CD4-positive, alpha-beta memory T cell (primary cell): ENCODE results near the gene RASGRP2. TPM values are rescaled to one million over a fixed set of nuclear protein-coding genes. Genes with fewer than 3 reads are reported as not detected.

Experiments
- CTCF ChIA-PET: fragments of 350-600 bp; sonication (Branson Sonifier 250); formaldehyde crosslinking; loops from one replicate; lab custom pipeline; 2021; ENCODE audit warnings: inconsistent platforms; ENCODE audit not compliant: partially characterized antibody; lab: Charles Lee
- POLR2A ChIA-PET: fragments of 350-600 bp; sonication (Branson Sonifier 250); formaldehyde crosslinking; loops from one replicate; lab custom pipeline; 2021; ENCODE audit not compliant: partially characterized antibody; lab: Charles Lee
- DNase-seq, 5 donors: peaks; one replicate each; pipeline versions ENCODE4 v3.0.0 to v3.0.0-alpha.2; 2020 to 2022; ENCODE audit warnings: mixed read lengths in 1 of 5
- H3K27ac ChIP-seq: one replicate; pipeline ENCODE4 v1.7.0; 2013; ENCODE audit warnings: low read depth, low read length
- H3K27me3 ChIP-seq: 2 replicates; pipeline ENCODE4 v1.7.0; 2013; ENCODE audit warnings: mild to moderate bottlenecking, low read length, moderate library complexity; ENCODE audit not compliant: insufficient read depth
- H3K36me3 ChIP-seq: 2 replicates; pipeline ENCODE4 v1.7.0; 2013; ENCODE audit warnings: mild to moderate bottlenecking, low read length, moderate library complexity; ENCODE audit not compliant: insufficient read depth
- H3K4me1 ChIP-seq: 2 replicates; pipeline ENCODE4 v1.7.0; 2013; ENCODE audit warnings: mild to moderate bottlenecking, low read length, moderate library complexity; ENCODE audit not compliant: insufficient read depth
- H3K4me3 ChIP-seq, 2 donors: one replicate each; pipeline ENCODE4 v1.7.0; 2013; ENCODE audit warnings: low read length in 2 of 2, mild to moderate bottlenecking in 1 of 2
- H3K9me3 ChIP-seq, 2 donors: one replicate each; pipeline ENCODE4 v1.7.0; 2013; ENCODE audit warnings: low read length in 2 of 2, control low read depth in 1 of 2; ENCODE audit not compliant: control insufficient read depth in 1 of 2
- H3K27ac Mint-ChIP-seq, 7 donors: one replicate each; pipeline ENCODE4 v1.8.0; 2020 to 2021; ENCODE audit warnings: mixed read lengths in 7 of 7, mild to moderate bottlenecking in 6 of 7, inconsistent platforms in 3 of 7, moderate library complexity in 3 of 7
- H3K27me3 Mint-ChIP-seq, 2 donors: one replicate each; pipeline ENCODE4 v1.8.0; 2020 to 2021; ENCODE audit warnings: mixed read lengths in 2 of 2
- H3K36me3 Mint-ChIP-seq, 2 donors: one replicate each; pipeline ENCODE4 v1.8.0; 2020 to 2021; ENCODE audit warnings: mixed read lengths in 2 of 2, inconsistent platforms in 1 of 2, mild to moderate bottlenecking in 1 of 2
- H3K4me1 Mint-ChIP-seq, 4 donors: one replicate each; pipeline ENCODE4 v1.8.0; 2020 to 2021; ENCODE audit warnings: mixed read lengths in 4 of 4, mild to moderate bottlenecking in 1 of 4
- H3K4me3 Mint-ChIP-seq, 8 donors: one replicate each; pipeline ENCODE4 v1.8.0; 2020 to 2021; ENCODE audit warnings: mixed read lengths in 8 of 8, mild to moderate bottlenecking in 7 of 8, moderate library complexity in 6 of 8, inconsistent platforms in 3 of 8
- H3K9me3 Mint-ChIP-seq, 8 donors: one replicate each; pipeline ENCODE4 v1.8.0; 2020 to 2021; ENCODE audit warnings: mixed read lengths in 8 of 8, mild to moderate bottlenecking in 5 of 8, inconsistent platforms in 3 of 8, moderate library complexity in 1 of 8
- intact Hi-C: fragments of 100-400 bp; cut with micrococcal nuclease; formaldehyde crosslinking; loops from one replicate; pipeline ENCODE4 v1.15.1; 2023
- polyA plus RNA-seq, 2 donors: library from polyadenylated mRNA; unstranded; fragments of 300-500 nt; fragmentation: Illumina TruSeq; gene quantifications; one replicate each; pipeline ENCODE4 v1.2.3, GENCODE V29; 2021
- total RNA-seq, 2 experiments: library from RNA; stranded (reverse); gene quantifications; one replicate each; pipeline ENCODE4 v1.2.3, GENCODE V29; 2021

RASGRP2 gene
- total and polyA plus RNA-seq, 4 experiments from 2014 or later, result 177 to 463 (median 324) TPM

- Mint-ChIP-seq H3K27ac (peak overlapping the region in 1 of 7 donors; percentile 30), H3K36me3 (peaks cover 21 to 34% of the 10 kb centered on the region in 2 donors), H3K9me3 (no peaks in the 10 kb centered on the region), H3K4me1 (peaks cover 11 to 24% (median 16%) of the 10 kb centered on the region in 4 donors), H3K4me3 (no peak overlapping the region), H3K27me3 (peaks cover 5% of the 10 kb centered on the region in 2 donors)
- POLR2A ChIA-PET, result interaction anchor here (1.2 to 4.8 kb wide), 2 partner anchors 16 to 53 kb away, joined by 4 to 20 read pairs; partner anchors contain the start of gene SF1
- Histone ChIP-seq H3K9me3 (no peaks in the 10 kb centered on the region), H3K27ac (no peak overlapping the region), H3K4me1 (peaks cover 8% of the 10 kb centered on the region), H3K4me3 (no peak overlapping the region), H3K36me3 (peaks cover 31% of the 10 kb centered on the region), H3K27me3 (peaks cover 11% of the 10 kb centered on the region)
- CTCF ChIA-PET, result interaction anchor here (2.6 kb wide), 1 partner anchor 37 kb away, joined by 10 read pairs; no protein-coding TSS in a partner anchor
- DNase-seq, result no peak
- intact Hi-C loops, result no loop called here
These were observed 17.7 kb downstream of the RASGRP2 start for GRCh38 chr11:64726211-64726641.

GRCh38 chr11:64724863-64725532 lies 18.9 kb downstream of the RASGRP2 start:
- Mint-ChIP-seq H3K36me3 (peaks cover 16 to 26% of the 10 kb centered on the region in 2 donors), H3K9me3 (no peaks in the 10 kb centered on the region), H3K4me1 (peaks cover 11 to 30% (median 15%) of the 10 kb centered on the region in 4 donors), H3K27me3 (peaks cover 11 to 12% of the 10 kb centered on the region in 2 donors), H3K27ac (peak overlapping the region; percentile 41 to 95 (median 70)), H3K4me3 (peak overlapping the region in 4 of 8 donors; percentile 21 to 61 (median 46))
- Histone ChIP-seq H3K4me3 (no peak overlapping the region), H3K27ac (no peak overlapping the region), H3K27me3 (peaks cover 11% of the 10 kb centered on the region), H3K36me3 (peaks cover 20% of the 10 kb centered on the region), H3K4me1 (peaks cover 8% of the 10 kb centered on the region), H3K9me3 (no peaks in the 10 kb centered on the region)
- DNase-seq, result no peak
- POLR2A ChIA-PET, result interaction anchor here (0.6 to 4.8 kb wide), 4 partner anchors 17 to 599 kb away, joined by 4 to 20 read pairs (median 6); partner anchors contain the start of genes RASGRP2 and SF1
- CTCF ChIA-PET, result interaction anchor here (2.6 kb wide), 1 partner anchor 36 kb away, joined by 10 read pairs; no protein-coding TSS in a partner anchor
- intact Hi-C loops, result no loop called here

- DNase-seq, result no peak
- H3K4me1 ChIP-seq, result peaks cover 8% of the 10 kb centered on the region
- peaks cover 11% of the 10 kb centered on the region for H3K27me3 ChIP-seq
- intact Hi-C loops, result loop anchor here (1.0 kb wide), 3 partner anchors 19 to 171 kb away; no protein-coding TSS in a partner anchor
- POLR2A ChIA-PET, result interaction anchor here (0.6 to 4.8 kb wide), 5 partner anchors 18 to 1995 kb away, joined by 3 to 20 read pairs (median 5); partner anchors contain the start of gene RASGRP2
- H3K9me3 ChIP-seq, result no peaks in the 10 kb centered on the region
- H3K4me3 ChIP-seq, result no peak overlapping the region
- Mint-ChIP-seq H3K4me1 (peaks cover 11 to 30% (median 15%) of the 10 kb centered on the region in 4 donors), H3K27me3 (peaks cover 11 to 18% of the 10 kb centered on the region in 2 donors), H3K27ac (peak overlapping the region in 6 of 7 donors; percentile 63 to 95 (median 78)), H3K36me3 (peaks cover 12 to 22% of the 10 kb centered on the region in 2 donors), H3K9me3 (no peaks in the 10 kb centered on the region), H3K4me3 (peak overlapping the region in 7 of 8 donors; percentile 25 to 75 (median 67))
- CTCF ChIA-PET, result no interaction called here
- peak overlapping the region; percentile 82 for H3K27ac ChIP-seq
- peaks cover 12% of the 10 kb centered on the region for H3K36me3 ChIP-seq
These were observed 19.8 kb downstream of the RASGRP2 start for GRCh38 chr11:64723907-64724862.

GRCh38 chr11:64723117-64723906 lies 20.6 kb downstream of the RASGRP2 start, which contains the start of gene NRXN2:
TSS of gene NRXN2 (minus strand) at chr11:64723197. CDS start at chr11:64713699, 9,498 bp downstream.
- H3K27me3 Mint-ChIP-seq, result peaks cover 15 to 18% of the 10 kb centered on the region in 2 donors
- Histone ChIP-seq H3K4me1 (peaks cover 8% of the 10 kb centered on the region), H3K36me3 (peaks cover 5% of the 10 kb centered on the region), H3K4me3 (peak within 1 kb of the TSS; percentile 47 to 67), H3K9me3 (no peaks in the 10 kb centered on the region), H3K27ac (peak within 1 kb of the TSS; percentile 82), H3K27me3 (peaks cover 11% of the 10 kb centered on the region)
- peaks cover 11 to 30% (median 15%) of the 10 kb centered on the region in 4 donors for H3K4me1 Mint-ChIP-seq
- POLR2A ChIA-PET, result interaction anchor here (0.6 to 4.8 kb wide), 5 partner anchors 14 to 1995 kb away, joined by 3 to 20 read pairs (median 4); no protein-coding TSS in a partner anchor
- intact Hi-C loops, result loop anchor here (1.0 kb wide), 3 partner anchors 20 to 170 kb away; no protein-coding TSS in a partner anchor
- H3K36me3 Mint-ChIP-seq, result peaks cover 6 to 17% of the 10 kb centered on the region in 2 donors
- H3K9me3 Mint-ChIP-seq, result no peaks in the 10 kb centered on the region
- H3K4me3 Mint-ChIP-seq, result peak within 1 kb of the TSS; percentile 57 to 77 (median 69)
- peak; percentile 82 to 87 (median 84) for DNase-seq
- H3K27ac Mint-ChIP-seq, result peak within 1 kb of the TSS; percentile 15 to 81 (median 63)
- CTCF ChIA-PET, result no interaction called here

GRCh38 chr11:64722141-64723065 lies 21.5 kb downstream of the RASGRP2 start:
- Mint-ChIP-seq H3K36me3 (peaks cover 0 to 10% of the 10 kb centered on the region in 2 donors), H3K9me3 (no peaks in the 10 kb centered on the region), H3K4me1 (peaks cover 11 to 30% (median 14%) of the 10 kb centered on the region in 4 donors), H3K27me3 (peaks cover 17 to 21% of the 10 kb centered on the region in 2 donors), H3K27ac (peak overlapping the region in 3 of 7 donors; percentile 24 to 32 (median 31)), H3K4me3 (peak overlapping the region in 7 of 8 donors; percentile 21 to 59 (median 41))
- ChIA-PET CTCF (interaction anchor here (1.5 kb wide), 1 partner anchor 34 kb away, joined by 4 read pairs; no protein-coding TSS in a partner anchor), POLR2A (interaction anchor here (0.6 to 1.3 kb wide), 4 partner anchors 15 to 1280 kb away, joined by 3 to 5 read pairs (median 3); no protein-coding TSS in a partner anchor)
- H3K4me3 ChIP-seq, result no peak overlapping the region
- intact Hi-C loops, result loop anchor here (1.0 kb wide), 3 partner anchors 21 to 169 kb away; no protein-coding TSS in a partner anchor
- H3K9me3 ChIP-seq, result no peaks in the 10 kb centered on the region
- H3K4me1 ChIP-seq, result peaks cover 8% of the 10 kb centered on the region
- H3K27ac ChIP-seq, result no peak overlapping the region
- H3K27me3 ChIP-seq, result peaks cover 11% of the 10 kb centered on the region
- H3K36me3 ChIP-seq, result peaks cover 5% of the 10 kb centered on the region
- no peak for DNase-seq
